Activated naive CD4-positive, alpha-beta T cell (primary cell): ENCODE measurements around the gene CTU1.

Source experiments
- DNase-seq, 4 experiments: peaks; one replicate each; lab custom pipeline; 2025; lab: John Stamatoyannopoulos, UW

CTU1 gene

DNA sequence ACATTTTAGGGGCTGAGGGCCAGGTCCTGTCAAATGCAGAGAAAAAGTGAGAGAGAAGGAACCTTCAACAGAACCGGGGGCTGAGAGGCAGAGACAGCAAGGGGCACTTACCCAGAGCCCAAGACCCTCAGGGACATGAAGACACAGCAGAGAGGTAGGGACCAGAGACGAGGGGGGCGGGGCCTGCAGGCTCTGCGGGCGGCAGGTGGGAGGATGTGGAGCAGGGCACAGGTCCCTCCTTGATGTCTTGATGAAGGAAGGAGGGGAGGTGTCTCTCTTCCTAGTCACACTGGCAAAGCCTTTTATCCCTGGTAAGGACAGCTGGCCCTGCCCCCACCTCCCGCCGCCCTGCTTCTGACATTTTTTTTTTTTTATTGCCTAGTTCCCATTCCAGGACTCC lies 25.6 kb downstream of the CTU1 start, which contains the start of gene KLK14:
Gene KLK14 (minus strand): TSS at position 277 of the 400 bp plus-strand sequence. CDS start 273 bp downstream, at position 4.
- DNase-seq: no peak

DNA sequence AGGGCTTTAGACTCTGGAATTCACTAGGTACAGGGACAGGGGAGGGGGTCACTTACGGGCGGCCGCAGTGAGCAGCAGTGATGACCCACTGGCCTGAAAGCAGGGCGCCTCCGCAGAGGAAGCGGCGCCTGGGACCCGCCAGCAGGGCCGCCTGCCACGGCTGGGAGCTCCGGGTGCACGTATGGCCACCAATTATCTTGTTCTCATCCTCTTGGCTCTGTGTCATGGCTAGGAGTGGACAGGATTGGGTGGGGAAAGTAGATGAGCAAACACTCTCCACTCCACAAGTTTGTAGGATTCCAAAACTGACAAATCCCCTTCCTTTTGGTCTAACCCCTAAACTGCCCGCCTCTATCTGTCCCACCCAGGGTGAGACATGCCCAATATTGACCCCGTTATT lies 26.7 kb downstream of the CTU1 start:
- DNase-seq: no peak

GRCh38 chr19:51079481-51080110 lies 28.6 kb downstream of the CTU1 start:
- no peak for DNase-seq

- DNase-seq: no peak
These were observed 29.5 kb downstream of the CTU1 start for GRCh38 chr19:51078731-51079130.

DNA sequence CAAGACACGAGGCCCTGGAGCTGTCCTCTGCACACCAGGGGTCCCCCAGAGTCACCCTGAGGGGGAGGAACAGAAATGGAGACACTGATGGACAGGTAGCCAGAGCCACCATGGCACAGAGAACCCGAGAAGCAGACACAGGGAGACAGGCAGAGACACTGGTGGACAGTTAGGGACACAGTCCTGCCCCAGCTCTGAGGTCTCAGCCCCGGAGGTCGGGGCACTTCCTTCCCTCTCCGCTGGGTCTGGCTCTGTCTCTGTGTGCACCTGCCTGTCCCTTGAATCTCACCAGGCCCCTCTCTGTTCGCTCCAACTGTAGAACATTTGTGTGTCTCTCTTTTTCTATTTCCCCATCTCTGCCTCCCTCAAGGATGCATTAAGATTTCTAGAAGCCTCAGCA lies 30.1 kb downstream of the CTU1 start:
- DNase-seq: no peak

DNA sequence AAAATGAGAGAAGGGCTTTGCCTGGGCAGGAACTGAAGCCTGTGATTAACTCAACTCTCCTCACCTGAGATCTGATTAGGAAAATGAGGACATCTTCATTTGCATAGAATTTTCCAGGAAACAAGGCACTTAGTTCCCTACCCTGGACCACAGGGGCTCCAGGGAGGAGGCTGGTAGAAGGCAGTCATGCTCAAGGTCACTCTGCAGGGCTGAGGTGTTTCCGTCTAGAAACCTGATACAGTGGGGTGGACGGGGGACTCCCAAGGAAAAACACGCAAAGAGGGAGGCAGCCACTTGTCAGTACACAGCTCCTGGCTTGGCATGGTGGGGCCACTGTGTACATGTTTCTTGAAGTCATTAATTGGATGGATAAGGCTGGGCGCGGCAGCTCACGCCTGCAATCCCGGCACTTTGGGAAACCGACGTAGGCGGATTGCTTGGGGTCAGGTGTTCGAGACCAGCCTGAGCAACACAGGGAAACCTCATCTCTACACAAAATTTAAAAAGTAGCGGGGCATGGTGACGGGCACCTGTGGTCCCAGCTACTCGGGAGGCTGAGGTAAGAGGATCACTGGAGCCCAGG lies 31.5 kb downstream of the CTU1 start:
- no peak for DNase-seq

DNA sequence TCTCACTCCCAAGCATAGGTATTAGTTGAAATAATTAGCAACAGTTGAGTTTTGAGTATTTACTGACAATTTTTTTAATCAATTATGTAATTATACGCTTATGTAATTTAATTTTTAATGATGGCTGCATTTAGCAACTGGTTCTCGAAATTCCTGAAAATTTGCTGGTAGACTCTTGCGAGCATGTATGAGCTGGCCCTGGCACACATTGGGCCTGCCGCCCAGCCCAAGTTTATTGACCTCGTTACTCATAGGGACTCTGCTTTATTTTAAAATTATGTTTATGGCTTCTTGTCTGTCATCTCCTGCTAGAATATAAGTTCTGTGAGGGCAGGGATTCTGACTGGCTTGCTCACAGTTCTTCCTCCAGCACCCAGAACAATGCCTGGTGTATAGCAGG lies 32.2 kb downstream of the CTU1 start:
- no peak for DNase-seq

- no peak for DNase-seq
These were observed 37.2 kb downstream of the CTU1 start for GRCh38 chr19:51071095-51071405.

DNA sequence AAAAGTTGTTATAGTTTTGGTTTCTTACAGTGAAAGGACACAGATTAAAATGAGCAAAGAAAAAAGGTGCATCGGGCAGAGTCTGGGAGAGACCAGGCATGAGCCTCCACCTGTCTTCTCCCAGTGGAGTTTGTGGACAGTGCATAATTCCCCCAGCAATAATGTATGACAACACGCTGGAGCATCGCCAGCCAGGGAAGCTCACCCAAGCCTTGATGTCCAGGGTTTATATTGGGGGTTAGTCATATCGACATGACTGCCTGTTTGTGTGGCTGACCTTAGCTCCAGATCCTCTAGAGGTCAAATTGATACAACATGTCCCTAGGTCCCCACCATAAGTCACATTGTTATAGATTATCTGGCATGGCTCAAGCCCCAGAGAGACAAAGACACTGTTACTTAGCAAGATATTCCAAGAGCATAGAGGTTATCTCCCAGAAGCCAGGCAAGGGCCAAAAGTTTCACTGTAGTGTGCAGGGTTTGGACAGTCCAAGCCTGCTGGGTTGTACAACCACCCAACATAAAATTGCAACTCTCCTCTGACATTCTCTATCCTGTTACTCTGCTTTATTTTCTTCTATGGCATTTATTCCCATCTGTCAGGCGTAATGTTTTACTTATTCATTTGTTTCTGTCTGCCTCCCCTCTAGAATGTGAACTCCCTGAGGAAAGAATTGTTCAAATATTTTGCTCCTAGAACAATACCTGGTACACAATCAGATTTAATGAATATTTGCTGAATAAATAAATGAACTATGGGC lies 37.7 kb downstream of the CTU1 start:
- no peak for DNase-seq

DNA sequence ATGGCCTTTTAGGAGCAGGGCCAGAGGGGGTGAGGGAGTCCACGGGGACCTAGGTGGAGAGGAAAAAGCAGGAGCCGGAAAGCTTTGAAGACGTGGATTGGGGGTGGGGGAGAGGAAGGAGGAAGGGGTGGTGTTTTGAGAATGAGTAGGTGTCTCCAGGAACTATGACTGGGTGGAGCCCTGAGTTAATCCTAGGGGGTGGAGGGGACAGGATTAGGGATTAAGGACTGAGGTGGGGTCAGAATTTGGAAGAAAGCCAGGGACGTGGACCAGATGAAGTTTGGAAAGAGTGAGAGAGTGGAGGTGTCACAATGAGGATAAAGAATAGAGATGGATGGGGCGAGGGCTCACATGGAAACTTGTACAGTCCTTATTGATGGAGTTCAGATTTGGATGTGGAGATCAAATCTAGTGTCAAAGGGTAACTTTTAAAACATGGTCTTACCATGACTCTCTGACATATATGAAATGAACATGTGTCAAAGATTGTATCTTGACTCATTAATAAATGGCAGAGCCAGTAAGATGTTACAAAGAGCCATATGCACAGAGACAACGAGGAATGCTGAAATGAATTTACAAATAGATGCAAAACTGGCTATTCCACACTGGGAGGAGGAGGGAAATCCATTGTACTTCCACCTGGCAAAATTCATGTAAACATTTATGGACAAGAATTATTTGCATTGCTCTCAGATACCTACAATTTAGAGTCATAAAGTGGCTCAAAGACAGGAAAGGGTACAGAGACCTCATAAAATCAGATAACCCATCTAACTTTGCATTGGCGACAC lies 41.6 kb downstream of the CTU1 start:
- no peak for DNase-seq

- DNase-seq: no peak
These were observed 42.8 kb downstream of the CTU1 start for GRCh38 chr19:51065221-51065960.

GRCh38 chr19:51064534-51065220 lies 43.5 kb downstream of the CTU1 start, which contains the start of gene KLK13:
KLK13 (minus strand) TSS chr19:51065092; CDS start chr19:51065067, 25 bp downstream.
- no peak for DNase-seq

GRCh38 chr19:51063664-51064063 lies 44.5 kb downstream of the CTU1 start:
- DNase-seq: no peak

- no peak for DNase-seq
These were observed 47.2 kb downstream of the CTU1 start for GRCh38 chr19:51060973-51061372.

GRCh38 chr19:51060336-51060735 lies 47.9 kb downstream of the CTU1 start:
- DNase-seq: no peak

DNA sequence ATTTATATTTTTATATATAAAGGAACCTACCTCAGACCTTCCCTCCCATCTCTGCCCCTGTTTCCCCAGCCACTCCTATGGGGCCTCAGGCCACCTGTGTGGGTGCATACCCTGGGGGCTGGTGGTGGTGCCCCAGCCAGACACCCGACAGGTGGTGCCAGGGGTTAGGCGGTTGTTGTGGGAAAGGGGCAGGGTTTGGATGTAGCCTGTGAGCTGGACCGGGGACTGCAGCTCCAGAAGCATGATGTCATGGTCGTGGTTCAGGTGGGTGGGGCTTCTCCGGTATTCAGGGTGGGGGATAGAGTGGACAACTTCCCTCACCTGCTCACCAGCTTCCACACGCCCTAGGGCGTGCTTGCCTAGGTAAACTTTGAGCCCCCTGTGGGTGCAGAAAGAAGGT lies 48.5 kb downstream of the CTU1 start:
- DNase-seq: no peak

GRCh38 chr19:51055866-51056265 lies 52.3 kb downstream of the CTU1 start:
- DNase-seq: no peak
